HG02588 (cell line): ENCODE data around the gene MOB3A.

ENCODE experiments used
- ATAC-seq: cut with Tn5 transposase; IDR thresholded peaks from one replicate; pipeline ENCODE4 v1.9.1; 2021; ENCODE audit warnings: mild to moderate bottlenecking, moderate library complexity; ENCODE audit not compliant: unreplicated experiment

MOB3A gene

DNA sequence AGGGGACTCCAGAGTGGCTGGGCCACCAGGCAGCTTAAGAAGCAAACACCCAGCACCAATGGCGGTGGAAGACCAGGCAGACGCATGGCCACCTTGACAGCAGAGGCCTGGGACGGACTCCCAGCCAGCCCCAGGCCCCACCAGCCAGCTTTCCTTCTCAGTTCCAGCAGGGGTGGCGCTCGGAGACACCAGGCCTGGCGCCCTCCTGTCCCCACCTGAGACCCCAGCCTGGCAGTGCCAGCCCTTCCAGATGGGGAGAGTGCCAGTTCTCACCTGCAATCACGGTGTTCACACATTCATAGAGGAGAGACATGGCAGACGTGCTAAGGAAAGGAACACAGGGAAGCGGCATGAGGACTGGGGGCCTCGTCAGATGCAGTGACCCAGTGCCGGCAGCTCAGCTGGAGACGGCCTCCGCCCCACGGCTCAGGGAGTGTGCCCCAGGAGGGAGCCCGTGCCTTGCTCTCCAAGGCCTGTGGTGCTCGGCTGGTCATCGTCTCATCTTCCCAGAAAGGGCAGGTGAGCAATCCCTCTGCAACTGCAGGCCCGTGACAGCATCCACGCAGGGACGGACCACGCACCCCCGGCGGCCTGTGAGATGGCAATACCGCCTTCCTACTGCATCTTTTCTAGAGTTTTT lies 30.9 kb upstream of the MOB3A start:
- no peak for ATAC-seq

DNA sequence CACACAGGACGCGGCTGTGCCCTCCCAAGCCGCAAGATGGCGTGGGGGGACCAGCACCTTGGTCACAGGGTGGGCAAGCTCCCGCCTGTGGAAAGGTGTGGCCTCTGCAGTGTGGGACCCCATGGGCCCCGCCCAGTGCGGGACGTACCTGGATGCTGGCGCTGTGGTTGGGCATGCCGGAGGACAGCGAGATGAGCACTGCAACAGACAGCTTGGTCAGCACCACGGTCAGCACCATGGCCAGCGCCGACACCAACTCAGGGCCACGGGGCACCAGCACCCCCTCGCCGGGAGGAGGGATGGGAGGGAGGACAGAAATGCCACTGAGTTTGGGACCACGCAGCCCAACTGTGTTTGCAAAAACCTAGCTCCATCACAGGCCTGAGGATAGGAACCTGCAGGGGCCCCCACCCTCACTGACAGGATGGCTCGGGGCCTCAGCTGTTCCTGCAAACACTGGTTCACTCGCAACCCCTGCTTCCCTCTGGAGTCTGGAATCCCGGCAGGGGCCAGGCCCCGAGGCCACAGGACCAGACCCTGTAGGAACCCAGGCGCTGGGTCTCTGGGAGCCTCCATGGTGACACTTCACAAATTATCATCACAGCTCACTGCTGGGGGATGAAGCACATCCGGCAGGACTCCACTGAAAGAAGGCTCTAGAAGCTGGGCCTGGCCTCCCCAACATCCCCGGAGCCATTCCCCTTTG lies 27.7 kb upstream of the MOB3A start:
- no peak for ATAC-seq

DNA sequence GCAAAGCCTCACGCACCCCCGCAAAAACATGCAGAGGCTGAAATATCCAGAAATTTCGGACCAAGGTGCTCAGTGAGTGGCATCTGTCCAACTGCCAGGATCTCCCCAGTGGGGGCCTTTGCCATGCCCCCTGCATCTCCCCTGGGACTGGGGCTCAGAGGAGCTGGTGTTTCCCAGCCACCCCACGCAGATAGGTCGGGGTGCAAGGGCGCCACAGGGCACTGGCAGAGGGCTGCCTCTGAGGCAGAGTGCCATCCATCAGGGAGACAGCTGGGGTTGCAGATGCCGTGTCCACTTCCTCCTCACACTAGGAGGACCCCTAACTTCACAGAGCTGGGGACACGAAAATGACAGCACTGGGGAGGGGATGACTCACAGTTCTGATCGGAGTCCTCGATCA lies 26.9 kb upstream of the MOB3A start:
- no peak for ATAC-seq

DNA sequence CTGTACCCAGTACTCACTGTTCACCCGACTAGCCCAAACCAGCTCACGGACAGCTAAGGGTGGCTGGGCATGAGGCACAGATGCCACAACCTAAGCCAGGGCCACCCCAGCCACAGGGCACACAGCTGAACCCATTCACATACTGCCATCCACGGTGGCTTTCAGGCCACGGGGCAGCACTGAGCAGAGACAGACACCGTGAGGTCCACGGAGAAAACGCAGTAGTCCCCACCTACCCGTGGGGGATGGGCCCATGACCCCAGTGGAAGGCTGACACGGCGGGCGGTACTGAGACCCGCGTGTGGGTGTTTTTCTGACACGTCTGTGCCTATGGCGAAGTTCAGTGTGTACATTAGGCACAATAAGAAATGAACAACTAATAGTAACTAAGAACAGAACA lies 26.1 kb upstream of the MOB3A start:
- ATAC-seq, result no peak

DNA sequence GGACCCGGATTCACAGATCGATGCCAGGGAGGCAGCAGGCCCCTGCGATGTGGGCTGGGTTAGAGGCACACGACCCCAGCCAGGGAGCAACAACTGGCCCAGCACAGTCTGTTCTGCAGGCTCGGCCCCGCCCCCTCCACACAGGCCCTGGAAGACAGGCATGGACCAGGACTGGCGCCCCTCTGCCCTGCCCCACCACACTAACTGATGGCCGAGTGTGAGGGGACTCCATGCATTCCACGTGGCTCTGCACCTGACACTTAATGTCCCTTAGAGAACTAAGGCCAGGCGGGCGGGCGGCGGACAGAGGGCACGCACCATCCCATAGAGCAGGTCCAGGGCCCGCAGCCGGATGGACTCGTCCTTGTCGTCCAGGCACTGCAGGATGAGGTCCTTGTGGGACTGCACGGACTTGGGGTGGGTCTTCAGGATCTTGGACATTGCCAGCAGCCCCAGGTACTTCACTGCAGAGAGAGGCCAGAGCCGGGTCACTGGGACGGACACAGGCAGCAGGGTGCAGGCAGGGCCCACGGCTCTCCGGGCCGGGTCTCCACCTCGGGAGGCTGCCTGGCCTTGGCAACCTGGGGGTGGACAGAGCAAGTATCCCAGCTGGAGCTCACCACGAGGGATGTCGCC lies 25.4 kb upstream of the MOB3A start:
- no peak for ATAC-seq

DNA sequence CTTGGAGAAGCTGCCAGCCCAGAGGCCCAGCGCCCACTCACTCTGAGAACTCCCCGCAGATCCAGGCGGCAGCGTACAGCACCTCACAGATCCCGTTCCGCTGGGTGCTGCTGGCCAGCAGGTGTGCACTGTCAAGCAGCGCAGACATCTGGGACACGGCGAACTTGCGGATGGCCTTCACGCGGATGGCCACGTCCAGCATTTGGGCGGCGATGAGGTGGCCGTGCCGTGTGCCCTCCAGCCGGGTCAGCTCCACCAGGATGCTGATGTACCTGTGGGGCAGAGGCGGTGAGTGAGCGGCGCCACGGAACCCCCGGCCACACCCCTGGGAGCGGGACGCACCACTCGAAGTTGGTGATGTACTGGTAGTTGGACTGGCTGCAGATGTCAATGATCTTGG lies 24.7 kb upstream of the MOB3A start:
- no peak for ATAC-seq

DNA sequence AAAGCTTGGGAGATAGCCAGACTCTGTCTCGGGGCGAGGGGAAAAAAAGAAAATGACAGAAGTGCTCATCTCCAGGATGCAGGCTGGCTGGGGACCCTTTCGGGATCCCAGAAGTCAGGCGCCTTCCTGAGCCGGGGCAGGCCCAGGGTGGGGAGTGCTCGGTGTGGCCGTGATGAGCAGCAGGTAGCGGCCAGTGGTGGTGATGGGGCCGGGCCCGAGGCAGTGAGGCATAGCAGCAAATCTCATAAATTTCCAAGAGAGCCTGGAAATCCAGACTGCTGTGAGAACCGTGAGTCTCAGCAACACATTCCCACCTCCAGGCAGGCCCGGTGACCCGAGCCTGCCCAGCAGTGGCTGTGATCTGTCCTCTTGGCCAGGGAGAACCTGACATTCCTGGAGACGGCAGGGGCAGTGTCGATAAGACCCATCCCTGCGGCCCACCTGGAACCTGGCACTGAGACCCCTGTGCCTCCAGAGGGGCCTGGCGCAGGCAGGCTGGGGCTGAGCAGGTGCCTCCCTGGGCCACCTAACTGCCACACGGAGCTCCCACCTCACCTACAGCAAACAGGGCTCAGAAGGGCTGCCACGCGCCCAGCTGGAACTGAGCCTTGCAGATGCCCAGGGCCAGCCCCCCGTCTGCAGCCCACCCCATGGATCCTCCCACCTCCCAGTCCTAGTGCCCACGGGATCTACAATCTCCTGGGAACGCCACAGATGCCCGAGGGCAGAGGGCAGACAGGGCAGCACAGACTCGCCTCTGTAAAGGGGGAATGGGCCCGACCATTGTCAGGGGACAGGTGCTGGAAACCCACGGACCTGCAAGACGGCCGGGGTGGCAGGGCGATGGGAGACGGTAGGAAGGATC lies 24.0 kb upstream of the MOB3A start:
- no peak for ATAC-seq

DNA sequence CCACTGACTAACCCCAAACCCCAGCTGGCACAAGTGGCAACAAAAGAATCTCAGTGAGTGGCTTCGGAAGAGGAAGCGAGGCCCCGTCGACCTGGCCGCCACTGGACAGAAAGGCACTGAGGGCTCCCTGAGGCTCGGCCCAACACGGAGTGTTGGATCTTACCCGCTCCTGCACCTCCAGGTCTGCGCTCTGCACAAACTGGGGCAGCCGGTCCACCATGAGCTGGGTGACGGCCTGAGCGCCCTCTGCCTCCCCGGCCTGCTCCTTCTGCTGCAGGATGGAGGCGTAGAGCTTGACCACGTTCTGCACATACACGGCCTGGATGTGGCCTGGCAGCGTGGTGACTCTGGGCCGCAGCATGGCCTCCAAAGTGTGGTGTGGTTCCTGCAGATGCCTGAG lies 22.3 kb upstream of the MOB3A start:
- ATAC-seq, result no peak

DNA sequence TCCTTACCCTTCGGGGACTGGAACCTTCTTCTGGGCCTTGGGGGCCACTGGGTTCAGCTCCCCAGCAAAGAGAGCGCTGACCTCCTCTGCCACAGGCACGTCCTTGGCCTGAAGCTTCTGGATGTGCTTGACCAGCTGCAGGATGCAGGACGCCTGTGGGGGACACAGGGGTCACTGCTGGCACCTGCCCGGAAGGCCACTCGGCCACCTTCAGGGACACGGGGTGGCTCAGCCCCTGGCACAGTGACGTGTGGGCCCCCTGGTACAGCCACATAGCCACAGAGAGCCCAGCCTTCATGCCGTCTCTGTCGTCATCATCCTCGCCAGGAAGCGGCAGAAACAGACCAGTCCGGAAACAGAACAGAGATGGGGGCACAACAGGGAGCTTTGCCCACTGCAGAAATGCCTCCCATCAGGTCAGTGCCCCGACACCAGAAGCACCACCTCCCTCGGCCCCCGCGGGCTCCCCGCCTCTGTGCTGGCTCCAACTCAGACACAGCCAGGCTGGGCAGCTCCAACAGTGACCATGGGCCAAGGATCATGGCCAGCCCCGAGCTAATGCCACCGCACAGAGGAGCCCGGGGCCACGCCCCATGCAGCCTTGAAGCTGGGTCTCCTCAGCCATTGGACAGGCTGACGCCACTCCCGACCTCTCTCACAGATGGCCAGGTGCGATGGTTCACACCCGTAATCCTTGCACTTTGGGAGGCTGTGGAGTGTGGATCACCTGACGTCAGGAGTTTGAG lies 21.3 kb upstream of the MOB3A start:
- ATAC-seq, result no peak

DNA sequence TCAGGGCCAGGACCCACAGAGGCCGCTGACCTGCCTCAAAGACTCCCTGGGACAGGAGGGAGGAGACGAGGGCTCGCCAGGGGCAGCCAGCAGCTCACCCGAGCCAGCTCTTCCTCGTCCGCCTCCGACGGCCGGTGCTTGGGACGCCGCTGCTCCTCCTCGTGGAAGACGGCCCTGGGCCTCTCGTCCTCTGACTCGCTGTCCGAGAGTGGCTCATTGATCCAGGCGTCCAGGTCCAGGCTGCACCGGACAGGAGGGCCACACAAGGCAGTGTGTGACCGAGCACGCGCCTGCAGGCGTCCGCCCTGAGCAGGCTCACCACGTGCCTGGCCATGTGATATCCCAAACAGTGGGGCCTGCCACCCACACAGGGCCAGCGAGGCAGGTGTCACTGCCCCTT lies 20.4 kb upstream of the MOB3A start:
- no peak for ATAC-seq

DNA sequence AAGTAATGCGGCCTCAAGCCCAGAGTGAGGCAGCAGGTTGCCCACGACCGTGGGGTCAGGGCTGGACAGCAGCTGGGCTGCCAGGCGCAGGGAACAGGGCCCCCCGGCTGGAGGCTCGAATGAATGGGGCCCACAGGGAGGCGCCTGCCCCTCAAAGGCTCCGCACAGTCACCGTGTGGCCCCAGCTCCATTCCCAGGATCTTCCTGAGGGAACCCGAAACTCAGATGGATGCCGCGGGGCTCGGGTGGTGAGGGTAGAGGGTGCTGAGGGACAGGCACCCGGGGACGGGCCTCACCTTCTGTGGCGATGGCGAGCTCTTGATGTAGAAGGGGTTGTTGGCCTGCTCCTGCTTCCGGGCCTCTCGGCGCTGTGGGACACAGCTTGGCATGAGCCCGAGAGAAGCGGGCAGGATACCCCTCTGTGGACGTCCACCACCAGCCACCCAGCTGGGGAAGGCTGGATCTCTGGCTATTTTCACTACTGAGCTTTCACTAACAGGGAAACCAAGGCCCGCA lies 19.8 kb upstream of the MOB3A start:
- no peak for ATAC-seq

DNA sequence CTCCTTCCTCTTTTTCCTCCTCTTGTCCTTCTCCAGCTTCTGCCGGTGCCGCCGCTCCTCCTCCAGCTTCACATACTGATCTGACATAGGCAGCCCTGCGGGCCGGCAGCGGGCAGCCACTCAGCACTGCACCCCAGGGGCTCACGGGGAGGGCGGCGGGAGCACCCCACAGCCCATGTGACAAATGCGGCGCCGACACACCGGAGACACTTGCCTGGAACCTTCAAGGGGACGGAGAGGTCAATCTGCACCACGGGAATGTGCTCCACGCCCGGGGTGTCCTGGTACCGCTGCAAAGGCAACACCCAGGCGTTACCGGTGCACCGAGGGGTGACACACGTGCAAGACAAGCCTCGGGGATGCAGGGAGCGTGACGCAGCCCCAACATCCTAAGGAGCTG lies 19.2 kb upstream of the MOB3A start:
- no peak for ATAC-seq

DNA sequence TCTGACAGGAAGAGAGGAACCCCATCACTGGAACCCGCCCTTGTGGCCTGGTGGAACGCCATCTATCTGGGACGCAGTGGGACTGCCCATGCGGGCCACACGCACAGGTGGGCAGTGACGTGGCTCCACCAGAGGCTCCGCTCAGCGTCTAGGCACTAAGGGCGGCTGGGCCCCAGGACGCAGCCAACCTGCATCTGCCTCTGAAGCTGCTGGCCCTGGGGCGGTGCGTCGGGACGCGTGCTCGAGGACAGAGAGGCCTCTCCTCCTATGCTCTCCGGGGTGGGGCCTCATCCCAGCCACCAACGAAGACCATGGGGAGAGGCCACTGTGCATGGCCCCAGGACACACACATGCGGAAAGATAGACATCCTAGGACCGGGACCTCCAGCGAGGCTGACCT lies 18.7 kb upstream of the MOB3A start:
- ATAC-seq, result no peak

DNA sequence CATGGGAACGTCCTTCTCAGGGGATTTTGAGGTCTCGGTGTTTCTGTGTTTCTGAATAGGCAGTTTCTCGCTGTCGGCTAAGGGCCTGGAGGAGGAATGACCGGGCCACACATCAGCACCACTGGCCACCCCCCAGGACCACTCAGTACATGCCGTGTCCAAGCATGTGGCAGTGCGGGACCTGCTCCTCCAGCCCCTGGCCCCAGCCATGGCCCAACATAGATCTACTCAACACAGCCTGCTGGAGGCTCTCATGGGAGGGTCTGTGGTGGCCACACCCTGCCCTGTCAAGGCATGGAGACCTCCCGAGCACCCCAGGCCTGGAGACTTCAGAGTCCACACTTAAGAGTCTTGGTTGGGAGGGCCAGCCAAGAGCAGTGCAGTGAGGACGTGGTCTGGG lies 18.1 kb upstream of the MOB3A start:
- no peak for ATAC-seq

DNA sequence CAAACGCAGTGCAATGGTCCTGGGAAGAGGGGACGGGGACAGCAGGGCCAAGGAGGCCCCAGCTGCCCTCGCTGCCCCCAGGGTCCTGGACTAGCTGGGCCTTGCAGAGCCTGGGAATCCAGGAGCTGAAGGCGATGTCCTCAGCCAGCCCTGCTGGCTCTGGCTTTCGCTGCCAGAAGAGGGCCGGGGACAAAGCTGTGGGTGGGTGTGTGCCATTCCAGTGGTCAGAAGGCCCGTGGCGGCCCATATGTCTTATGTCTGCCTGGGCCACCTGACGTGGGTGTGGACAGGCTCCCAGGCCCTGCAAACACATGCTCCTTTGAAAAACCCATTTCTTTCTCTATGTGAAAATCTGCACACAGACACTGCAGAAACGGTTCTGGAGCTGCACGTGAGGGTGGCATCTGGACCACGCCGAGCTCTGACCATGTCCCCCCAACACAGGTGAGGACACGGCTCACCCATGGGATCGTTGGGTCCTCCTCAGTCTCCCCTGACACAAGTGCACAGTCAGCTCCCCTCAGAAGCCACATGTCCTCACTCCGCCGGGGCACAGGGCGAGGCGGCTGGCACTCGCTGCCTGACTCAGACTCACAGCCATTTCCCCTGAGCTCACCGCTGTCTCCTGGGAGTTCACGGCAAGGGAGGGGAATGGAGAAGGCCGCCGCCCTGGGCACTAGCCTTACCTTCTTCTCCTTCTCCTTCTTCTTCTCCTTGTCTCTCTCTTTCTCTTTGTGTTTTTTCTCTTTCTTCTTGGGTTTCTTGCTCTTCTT lies 17.5 kb upstream of the MOB3A start:
- no peak for ATAC-seq

DNA sequence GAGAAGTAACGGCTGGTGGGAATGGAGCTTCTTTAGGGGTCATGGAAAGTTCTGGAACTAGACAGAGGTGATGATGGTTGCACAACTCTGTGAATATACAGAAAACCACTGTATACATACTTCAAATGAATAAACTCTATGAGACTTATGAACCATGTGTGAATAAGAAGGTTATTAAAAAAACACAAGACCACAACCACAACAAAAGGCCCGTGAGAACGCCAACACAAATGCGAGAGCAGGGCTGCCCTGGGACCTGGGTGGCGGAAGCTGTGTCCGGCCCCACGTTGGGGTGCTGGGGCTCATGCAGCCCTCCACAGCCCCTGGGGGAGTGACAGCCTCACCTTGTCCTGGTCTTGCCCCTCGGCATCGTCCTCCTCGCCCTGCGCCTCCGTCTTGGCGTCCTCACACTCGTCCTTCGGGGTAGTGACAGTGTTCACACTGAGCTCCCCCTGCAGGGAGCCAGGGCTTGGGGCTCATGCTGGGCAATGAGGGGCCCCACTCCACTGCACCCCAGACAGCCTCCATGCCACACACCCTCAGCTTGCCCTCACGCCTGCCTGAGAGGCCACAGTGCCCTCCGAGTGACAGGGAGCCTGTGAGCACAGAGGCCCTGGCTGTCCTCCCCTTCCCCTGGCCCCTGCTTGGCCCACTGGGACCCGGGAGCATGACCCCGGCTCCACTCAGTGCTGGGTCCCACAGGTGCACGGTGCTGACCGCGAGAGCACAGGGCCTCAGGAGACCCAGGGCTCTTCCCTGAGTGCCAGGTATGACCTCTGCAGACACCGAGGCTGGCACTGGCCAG lies 16.6 kb upstream of the MOB3A start:
- no peak for ATAC-seq

DNA sequence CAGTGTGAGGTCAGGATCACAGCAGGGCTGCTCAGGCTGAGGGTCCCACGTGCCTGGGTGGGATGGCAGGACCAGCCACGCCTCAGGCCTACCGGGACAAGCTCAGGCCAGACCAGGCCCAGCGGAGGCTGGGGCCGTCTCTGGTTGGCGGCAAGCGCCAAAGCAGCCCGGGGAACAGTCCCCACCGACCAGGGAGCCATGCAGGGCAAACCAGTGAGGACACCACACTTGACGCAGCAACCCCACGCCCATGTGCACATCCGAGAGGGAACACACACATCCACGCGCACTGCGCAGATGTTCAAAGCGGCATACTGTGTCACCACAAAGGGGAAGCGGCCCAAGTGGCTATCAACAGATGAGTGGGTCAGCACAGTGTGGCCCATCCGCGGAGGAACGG lies 15.8 kb upstream of the MOB3A start:
- no peak for ATAC-seq

DNA sequence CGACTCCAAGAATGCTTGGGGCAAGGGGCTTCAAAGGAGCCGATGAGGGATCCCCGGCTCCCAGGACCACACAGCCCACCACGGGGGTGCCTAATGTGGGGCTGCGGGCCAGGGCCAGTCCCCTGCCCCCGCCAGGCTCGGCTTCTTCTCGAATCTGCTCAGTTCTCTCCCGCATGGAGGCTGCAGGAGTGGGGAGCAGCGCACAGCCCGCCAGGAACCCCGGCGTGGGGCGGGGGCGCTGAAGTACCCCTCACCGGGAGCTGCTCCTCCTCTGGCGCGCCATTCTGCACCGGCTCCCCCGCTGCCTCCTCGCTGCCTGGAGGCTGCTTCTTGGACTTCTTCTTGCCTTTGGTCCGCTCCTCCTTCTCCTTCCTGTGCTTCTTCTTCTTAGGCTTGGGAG lies 15.3 kb upstream of the MOB3A start:
- ATAC-seq, result no peak

DNA sequence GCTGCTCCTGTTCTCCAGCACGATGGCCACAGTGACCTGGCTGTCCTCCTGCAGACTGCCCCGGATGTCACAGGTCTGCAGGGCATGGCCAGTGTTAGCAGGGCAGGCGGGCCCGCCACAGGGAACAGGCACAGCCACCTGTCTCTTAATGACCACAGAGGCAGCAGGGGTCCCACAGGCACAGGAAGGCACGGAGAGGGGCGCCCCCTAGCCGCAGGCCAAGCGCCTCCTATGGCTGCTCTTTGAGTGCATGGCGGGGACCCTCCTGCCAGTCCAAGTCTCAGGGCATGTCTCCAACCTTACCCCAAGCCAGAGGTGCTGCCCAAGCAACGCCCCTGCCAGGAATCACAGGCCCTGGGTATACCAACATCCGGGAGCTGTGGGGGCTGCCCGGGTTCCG lies 14.7 kb upstream of the MOB3A start:
- ATAC-seq, result no peak
